ENCODE results near the gene SLC6A17.

GRCh38 chr1:110249256-110249655, 99.0 kb downstream of the SLC6A17 start:
- no peak for TF ChIP-seq CTCF (IDR thresholded peaks at IDR 0.05)
- no peak for TF ChIP-seq POLR2AphosphoS5 (IDR thresholded peaks at IDR 0.05)
- TF ChIP-seq POLR2A (IDR thresholded peaks at IDR 0.05): no peak

Measured in prostate gland (tissue), 2 donors.